Measurements from ENCODE around the gene CACHD1. TPM values are rescaled to one million over a fixed set of nuclear protein-coding genes. Genes with fewer than 3 reads are reported as not detected.

The CACHD1 gene
- total and polyA plus RNA-seq, 2 of the 4 experiments (the other 2 are of a cell fraction), result 2.9 to 5.9 TPM

GRCh38 chr1:64427879-64428278, 42.0 kb upstream of the CACHD1 start:
- H4K20me1 ChIP-seq (ENCODE audit: insufficient read depth, low read length), result no peaks in the 10 kb centered on the region
- H3K79me1 ChIP-seq (ENCODE audit: low read depth in 1 of 2, low read length in 2 of 2), result no peaks in the 10 kb centered on the region
- H3K4ac ChIP-seq (ENCODE audit: low read depth, low read length), result no peak overlapping the region
- no peaks in the 10 kb centered on the region for H3K4me1 ChIP-seq (ENCODE audit: control insufficient read depth, insufficient read depth, low read length)
- TF ChIP-seq CEBPB (IDR thresholded peaks at IDR 0.05; ENCODE audit: low read depth, low read length) (no peak), ELK1 (IDR thresholded peaks at IDR 0.05; ENCODE audit: borderline replicate concordance, low read depth, low read length) (no peak), USF2 (IDR thresholded peaks at IDR 0.05; ENCODE audit: low read depth, low read length) (no peak), POLR2A (IDR thresholded peaks at IDR 0.05; ENCODE audit: low read depth, low read length) (no peak)
- no peaks in the 10 kb centered on the region for H3K9me1 ChIP-seq (ENCODE audit: insufficient read depth, low read length)
- BruUV-seq (replicated peaks), result no TSS peak
- no peak overlapping the region for H2AK9ac ChIP-seq (replicated peaks; ENCODE audit: low read depth, low read length, poor library complexity)
- H2AK5ac ChIP-seq (ENCODE audit: low read depth, low read length), result no peak overlapping the region
- H4K8ac ChIP-seq (ENCODE audit: low read depth in 2 of 2, low read length in 2 of 2), result no peak overlapping the region
- H3K27ac ChIP-seq (ENCODE audit: insufficient read depth, low read length), result no peak overlapping the region
- WGBS, 2 experiments (ENCODE audit: extremely low coverage in 2 of 2, insufficient read length in 1 of 2), result no CpG with 5 or more reads among the region's 3 CpGs
- ATAC-seq (ENCODE audit: low read depth) (no peak), DNase-seq (no peak)
- no peak overlapping the region for H2AFZ ChIP-seq (replicated peaks; ENCODE audit: low read length, poor library complexity)
- no peak overlapping the region for H3K56ac ChIP-seq (ENCODE audit: extremely low read depth, insufficient read depth, low read length)
- in situ Hi-C loops (cut with MboI; ENCODE audit: low sequenced_read_pairs), result no loop called here
- intact Hi-C loops (cut with micrococcal nuclease), result no loop called here
- H3K36me3 ChIP-seq (ENCODE audit: control insufficient read depth, insufficient read depth, low read length), result no peaks in the 10 kb centered on the region
- H2BK5ac ChIP-seq (ENCODE audit: low read depth, low read length, poor library complexity, severe bottlenecking), result no peak overlapping the region
- no peak overlapping the region for H3K9ac ChIP-seq (ENCODE audit: low read depth, low read length)
- no peaks in the 10 kb centered on the region for H3K9me3 ChIP-seq (ENCODE audit: control insufficient read depth, insufficient read depth, low read length)
- H3K23ac ChIP-seq (ENCODE audit: low read depth, low read length), result no peak overlapping the region
- H2BK20ac ChIP-seq (ENCODE audit: low read depth, low read length), result no peak overlapping the region
- peaks cover 1% of the 10 kb centered on the region; the same call in 1 of the 2 replicates for H3K27me3 ChIP-seq (ENCODE audit: control insufficient read depth, insufficient read depth, low read length)
- no peak overlapping the region for H3K4me3 ChIP-seq (ENCODE audit: insufficient read depth, low read depth, low read length)
- no peak overlapping the region for H3K18ac ChIP-seq (ENCODE audit: low read depth, low read length)
- no peak overlapping the region for H4K5ac ChIP-seq (ENCODE audit: low read depth, low read length)
- dilution Hi-C loops (cut with HindIII; ENCODE audit: low sequenced_read_pairs, unreplicated experiment), result no loop called here
- no peak overlapping the region for H2BK120ac ChIP-seq (ENCODE audit: low read depth, low read length)
- POLR2A ChIA-PET (ENCODE audit: unreplicated experiment), result no interaction called here
- H2BK15ac ChIP-seq (ENCODE audit: low read depth, low read length), result no peak overlapping the region
- H4K91ac ChIP-seq (ENCODE audit: insufficient read depth, low read depth, low read length), result no peak overlapping the region
- H3K4me2 ChIP-seq (ENCODE audit: low read depth, low read length), result no peak overlapping the region
- CTCF ChIA-PET, result no interaction called here
- H3K14ac ChIP-seq (replicated peaks; ENCODE audit: low read depth, low read length), result no peak overlapping the region
